Left renal cortex interstitium (tissue), 4 donors: ENCODE results near the gene RAB9A. TPM values are rescaled to one million over a fixed set of nuclear protein-coding genes. Genes with fewer than 3 reads are reported as not detected.

Source experiments
- DNase-seq, 4 donors: peaks; one replicate each; pipeline ENCODE4 v3.0.0-alpha.2; 2013; ENCODE audit warnings: low read depth in 4 of 4, low spot score in 2 of 4, missing footprints in 1 of 4
- polyA plus RNA-seq, 4 donors: library from polyadenylated mRNA; unstranded; fragments of 120-200 nt; gene quantifications; one replicate each; pipeline ENCODE4 v1.2.1, GENCODE V29; 2013; ENCODE audit not compliant: insufficient read length in 4 of 4

Gene RAB9A
- polyA plus RNA-seq, 4 donors, result 23.4 to 28.0 (median 24.1) TPM

- peak; percentile 72 to 84 (median 82) for DNase-seq
Observed at GRCh38 chrX:13734278-13735172, 45.6 kb downstream of the RAB9A start, which contains the start of the genes OFD1 and TRAPPC2. TSS of gene OFD1 (plus strand) at chrX:13734748. CDS start at chrX:13735072, 324 bp downstream. TSS of gene TRAPPC2 (minus strand) at chrX:13734620. CDS start at chrX:13719963, 14,657 bp downstream.

- DNase-seq, result no peak
Observed at GRCh38 chrX:13741695-13742094, 52.8 kb downstream of the RAB9A start.

GRCh38 chrX:13742397-13743176, 53.7 kb downstream of the RAB9A start:
- DNase-seq, result no peak

GRCh38 chrX:13747836-13748235, 58.9 kb downstream of the RAB9A start:
- no peak for DNase-seq

GRCh38 chrX:13748486-13748885, 59.6 kb downstream of the RAB9A start:
- no peak for DNase-seq

GRCh38 chrX:13750204-13750603, 61.3 kb downstream of the RAB9A start:
- DNase-seq, result no peak

GRCh38 chrX:13750812-13751211, 61.9 kb downstream of the RAB9A start:
- no peak for DNase-seq

- DNase-seq, result no peak
Observed at GRCh38 chrX:13752141-13752540, 63.2 kb downstream of the RAB9A start.

- no peak for DNase-seq
Observed at GRCh38 chrX:13752646-13753045, 63.7 kb downstream of the RAB9A start.

GRCh38 chrX:13754765-13755164, 65.8 kb downstream of the RAB9A start:
- DNase-seq, result no peak

GRCh38 chrX:13755254-13755653, 66.3 kb downstream of the RAB9A start:
- no peak for DNase-seq

GRCh38 chrX:13756381-13756780, 67.5 kb downstream of the RAB9A start:
- DNase-seq, result no peak

- no peak for DNase-seq
Observed at GRCh38 chrX:13759152-13759718, 70.3 kb downstream of the RAB9A start.

Other genes with a start within 250 kb of the RAB9A start
- 10 to 100 TPM; 18.8 to 36.6 (median 22.0) TPM for gene EGFL6, start 119.5 kb upstream of the RAB9A start, polyA plus RNA-seq
- gene TCEANC, start 36.0 kb upstream of the RAB9A start, polyA plus RNA-seq, result 1 to 10 TPM; 4.8 to 7.1 (median 6.3) TPM
- 10 to 100 TPM; 10.8 to 21.5 (median 17.6) TPM for gene TRAPPC2, start 45.5 kb downstream of the RAB9A start, polyA plus RNA-seq
- 10 to 100 TPM; 32.1 to 51.1 (median 44.3) TPM for gene OFD1, start 45.6 kb downstream of the RAB9A start, polyA plus RNA-seq
- 10 to 100 TPM; 19.6 to 25.8 (median 23.3) TPM for gene GPM6B, start 128.0 kb downstream of the RAB9A start, polyA plus RNA-seq